ENCODE measurements around the gene CSNK2A1. TPM values are rescaled to one million over a fixed set of nuclear protein-coding genes. Genes with fewer than 3 reads are reported as not detected.
"Not testable (repeated sequence)": the region's sequence is repeated elsewhere in the genome, so short reads cannot be mapped to it uniquely, and the experiment has no call there.

The CSNK2A1 gene
- polyA plus RNA-seq, 4 donors = 115 to 162 (median 154) TPM

GRCh38 chr20:496126-496696, 47.4 kb downstream of the CSNK2A1 start:
- no peak for DNase-seq (ENCODE audit: low read depth in 4 of 4, low spot score in 3 of 4)

- no peak for DNase-seq (ENCODE audit: low read depth in 4 of 4, low spot score in 3 of 4)
Observed at GRCh38 chr20:492159-492558, 51.4 kb downstream of the CSNK2A1 start.

- DNase-seq (ENCODE audit: low read depth in 4 of 4, low spot score in 3 of 4) = no peak
Observed at GRCh38 chr20:487655-488054, 55.9 kb downstream of the CSNK2A1 start.

GRCh38 chr20:483815-484644, 59.6 kb downstream of the CSNK2A1 start:
- no peak for DNase-seq (ENCODE audit: low read depth in 4 of 4, low spot score in 3 of 4)

- DNase-seq (ENCODE audit: low read depth in 4 of 4, low spot score in 3 of 4) = no peak
Observed at GRCh38 chr20:481167-481566, 62.4 kb downstream of the CSNK2A1 start.

GRCh38 chr20:480044-480443, 63.5 kb downstream of the CSNK2A1 start:
- no peak for DNase-seq (ENCODE audit: low read depth in 4 of 4, low spot score in 3 of 4)

- no peak for DNase-seq (ENCODE audit: low read depth in 4 of 4, low spot score in 3 of 4)
Observed at GRCh38 chr20:479487-479886, 64.1 kb downstream of the CSNK2A1 start.

- DNase-seq (ENCODE audit: low read depth in 4 of 4, low spot score in 3 of 4) = peak in 3 of 4 donors; percentile 36 to 43 (median 39)
Observed at GRCh38 chr20:478949-479429, 64.6 kb downstream of the CSNK2A1 start.

- no peak for DNase-seq (ENCODE audit: low read depth in 4 of 4, low spot score in 3 of 4)
Observed at GRCh38 chr20:478010-478948, 65.3 kb downstream of the CSNK2A1 start.

GRCh38 chr20:476561-477249, 66.9 kb downstream of the CSNK2A1 start:
- not testable (repeated sequence) for DNase-seq (ENCODE audit: low read depth in 4 of 4, low spot score in 3 of 4)

GRCh38 chr20:475463-476357, 67.9 kb downstream of the CSNK2A1 start:
- no peak for DNase-seq (ENCODE audit: low read depth in 4 of 4, low spot score in 3 of 4)

GRCh38 chr20:474581-474980, 69.0 kb downstream of the CSNK2A1 start:
- no peak for DNase-seq (ENCODE audit: low read depth in 4 of 4, low spot score in 3 of 4)

- no peak for DNase-seq (ENCODE audit: low read depth in 4 of 4, low spot score in 3 of 4)
Observed at GRCh38 chr20:472889-473292, 70.7 kb downstream of the CSNK2A1 start.

- no peak for DNase-seq (ENCODE audit: low read depth in 4 of 4, low spot score in 3 of 4)
Observed at GRCh38 chr20:472137-472846, 71.3 kb downstream of the CSNK2A1 start.

GRCh38 chr20:469746-470490, 73.7 kb downstream of the CSNK2A1 start:
- no peak for DNase-seq (ENCODE audit: low read depth in 4 of 4, low spot score in 3 of 4)

GRCh38 chr20:467755-468154, 75.8 kb downstream of the CSNK2A1 start:
- no peak for DNase-seq (ENCODE audit: low read depth in 4 of 4, low spot score in 3 of 4)

GRCh38 chr20:462199-462991, 81.2 kb downstream of the CSNK2A1 start, which contains the start of gene TBC1D20:
Gene TBC1D20 (minus strand): TSS chr20:462533. CDS start chr20:462405, 128 bp downstream.
- DNase-seq (ENCODE audit: low read depth in 4 of 4, low spot score in 3 of 4) = peak; percentile 75 to 82 (median 77)
